ENCODE measurements around the gene C18orf32. TPM values are rescaled to one million over a fixed set of nuclear protein-coding genes. Genes with fewer than 3 reads are reported as not detected.

The C18orf32 gene
- total RNA-seq, 1 donor from 2014 or later: 30.0 TPM

Other genes starting within 250 kb of the C18orf32 start
- gene DYM, start 26.6 kb downstream of the C18orf32 start, total RNA-seq: 28.5 TPM
- gene RPL17, start 5.2 kb upstream of the C18orf32 start, total RNA-seq: 418 TPM
- 89.4 TPM for gene LIPG, start 74.8 kb upstream of the C18orf32 start, total RNA-seq